K562 (cell line): ENCODE data around the gene ANKRD33. TPM values are rescaled to one million over a fixed set of nuclear protein-coding genes. Genes with fewer than 3 reads are reported as not detected.

ENCODE experiments used
- ATAC-seq: fragments of 200-7000 bp; cut with Tn5 transposase; 3 replicates; pipeline ENCODE4 v1.9.1; 2020; ENCODE audit warnings: moderate library complexity
- BruUV-seq: library from RNA; stranded (reverse); fragments of 400-500 nt; replicated peaks from 2 replicates; lab custom pipeline; 2021; lab: Mats Ljungman, UMichigan
- CTCF ChIA-PET: fragments of 300-600 bp; formaldehyde crosslinking; extraction: SDS; loops from one replicate; lab custom pipeline; 2021; ENCODE audit warnings: low intra/inter-chr PET ratio; lab: Yijun Ruan, JAX
- POLR2A ChIA-PET: fragments of 300-600, 350-650 bp; sonication (Branson Sonifier 250); formaldehyde crosslinking; extraction: SDS; loops from one replicate; lab custom pipeline; 2021; ENCODE audit warnings: antibody characterized with exemption, inconsistent platforms; lab: Yijun Ruan, JAX
- DNase-seq, 4 experiments: peaks; one replicate each; pipeline versions ENCODE4 v3.0.0 to v3.0.0-alpha.2; 2011 to 2018; ENCODE audit warnings: low spot score in 3 of 4, mixed read lengths in 3 of 4; ENCODE audit errors: extremely low read depth in 1 of 4
- FAIRE-seq: peaks from 2 replicates; lab custom pipeline; 2011; peaks lifted over from hg19 to GRCh38; lab: Jason Lieb, UNC
- H2AFZ ChIP-seq: 2 replicates; pipeline ENCODE4 v1.6.0; 2011; ENCODE audit warnings: low read depth, low read length, control low read depth, inconsistent platforms
- H3K27ac ChIP-seq: fragments of 200-600 bp; 3 replicates; pipeline ENCODE4 v1.8.0; 2011; ENCODE audit warnings: low read depth, mild to moderate bottlenecking, control low read depth, inconsistent platforms, low read length, moderate library complexity, mixed read lengths; ENCODE audit errors: extremely low read depth
- H3K27me3 ChIP-seq, 2 experiments: fragments of 300-600 bp in 1 of 2; 2 replicates in 1 of 2; 3 replicates in 1 of 2; pipeline versions ENCODE4 v1.6.0 to v1.8.0; 2011; ENCODE audit warnings: inconsistent platforms in 2 of 2, low read length in 2 of 2, mild to moderate bottlenecking in 1 of 2, mixed read lengths in 1 of 2, moderate library complexity in 1 of 2; ENCODE audit not compliant: control insufficient read depth in 2 of 2, insufficient read depth in 2 of 2
- H3K36me3 ChIP-seq: fragments of 300-600 bp; 3 replicates; pipeline ENCODE4 v1.8.0; 2011; ENCODE audit warnings: mild to moderate bottlenecking, low read length, inconsistent platforms; ENCODE audit not compliant: control insufficient read depth, insufficient read depth
- H3K4me1 ChIP-seq, 2 experiments: fragments of 200-600 bp in 1 of 2; replicated peaks in 1 of 2; 2 replicates in 1 of 2; 3 replicates in 1 of 2; pipeline versions ENCODE4 v1.5.1 to v1.8.0; 2011; ENCODE audit warnings: inconsistent platforms in 2 of 2, low read length in 2 of 2, mild to moderate bottlenecking in 1 of 2, mixed read lengths in 1 of 2, moderate library complexity in 1 of 2; ENCODE audit not compliant: control insufficient read depth in 2 of 2, insufficient read depth in 2 of 2
- H3K4me2 ChIP-seq: 2 replicates; pipeline ENCODE4 v1.6.1; 2011; ENCODE audit warnings: low read length, control low read depth, inconsistent platforms, mixed read lengths; ENCODE audit not compliant: insufficient read depth
- H3K4me3 ChIP-seq: fragments of 200-600 bp; sonication (generic), shearing (Covaris generic); 2 replicates; pipeline ENCODE4 v1.5.1; 2016; ENCODE audit warnings: control low read depth, inconsistent platforms
- H3K79me2 ChIP-seq: fragments of 200-600 bp; 3 replicates; pipeline ENCODE4 v1.8.0; 2011; ENCODE audit warnings: low read length, inconsistent platforms; ENCODE audit not compliant: control insufficient read depth, insufficient read depth
- H3K9ac ChIP-seq, 2 experiments: 2 replicates each; pipeline versions ENCODE4 v1.6.0 to v1.6.1; 2011; ENCODE audit warnings: low read depth in 2 of 2, low read length in 2 of 2, control low read depth in 1 of 2, inconsistent platforms in 1 of 2, mild to moderate bottlenecking in 1 of 2, mixed read lengths in 1 of 2; ENCODE audit not compliant: insufficient read depth in 1 of 2
- H3K9me1 ChIP-seq: one replicate; pipeline ENCODE4 v1.6.0; 2011; ENCODE audit warnings: inconsistent platforms, mild to moderate bottlenecking, low read length, moderate library complexity; ENCODE audit not compliant: control insufficient read depth, insufficient read depth
- H3K9me3 ChIP-seq: replicated peaks from 2 replicates; pipeline ENCODE4 v1.5.1; 2011; ENCODE audit warnings: low read depth, low read length, inconsistent platforms; ENCODE audit not compliant: control insufficient read depth, insufficient read depth
- H4K20me1 ChIP-seq: replicated peaks from 2 replicates; pipeline ENCODE4 v1.6.1; 2011; ENCODE audit warnings: low read length, inconsistent platforms, mixed read lengths; ENCODE audit not compliant: control insufficient read depth, insufficient read depth
- CC2D1A ChIP-seq: fragments of 450-650 bp; IDR thresholded peaks from 2 replicates; pipeline ENCODE4 v1.6.1; 2017; ENCODE audit warnings: mild to moderate bottlenecking
- COPS2 ChIP-seq: fragments of 450-650 bp; conservative IDR thresholded peaks from 2 replicates; pipeline ENCODE4 v1.6.1; 2016; ENCODE audit warnings: mild to moderate bottlenecking, moderate library complexity
- CTCF ChIP-seq, 3 experiments: IDR thresholded peaks in 2 of 3; conservative IDR thresholded peaks in 1 of 3; 2 replicates each; pipeline ENCODE4 v1.5.1; 2011 to 2012; ENCODE audit warnings: low read length in 3 of 3, mild to moderate bottlenecking in 3 of 3, control low read depth in 2 of 3, improper control_type of control experiment in 1 of 3, inconsistent platforms in 1 of 3, low read depth in 1 of 3, mixed read lengths in 1 of 3, moderate library complexity in 1 of 3; ENCODE audit not compliant: insufficient read depth in 2 of 3
- EWSR1 ChIP-seq: fragments of 450-650 bp; IDR thresholded peaks from 2 replicates; pipeline ENCODE4 v1.6.1; 2018; ENCODE audit warnings: borderline replicate concordance, mild to moderate bottlenecking, low read depth, moderate library complexity; ENCODE audit not compliant: partially characterized antibody
- KAT7 ChIP-seq: sonication (generic); formaldehyde crosslinking; IDR thresholded peaks from 2 replicates; pipeline ENCODE4 v1.8.0; 2022; ENCODE audit warnings: missing genetic modification reagents, mild to moderate bottlenecking, borderline replicate concordance
- LEF1 ChIP-seq: fragments of 450-650 bp; IDR thresholded peaks from 2 replicates; pipeline ENCODE4 v1.6.1; 2016; ENCODE audit warnings: mild to moderate bottlenecking
- MAFG ChIP-seq: fragments of 450-650 bp; conservative IDR thresholded peaks from 2 replicates; pipeline ENCODE4 v1.6.1; 2016; ENCODE audit warnings: missing genetic modification characterization, missing compliant biosample characterization
- MED1 ChIP-seq: sonication (generic); formaldehyde crosslinking; IDR thresholded peaks from 2 replicates; pipeline ENCODE4 v1.8.1; 2023; ENCODE audit warnings: missing genetic modification reagents, borderline replicate concordance
- PCBP1 ChIP-seq: fragments of 200-400 bp; formaldehyde crosslinking; IDR thresholded peaks from 2 replicates; pipeline ENCODE4 v1.6.1; 2018; ENCODE audit warnings: mild to moderate bottlenecking, low read depth, low read length; ENCODE audit not compliant: poor library complexity, severe bottlenecking
- RAD21 ChIP-seq, 2 experiments: fragments of 250-450 bp in 1 of 2; fragments of 450-650 bp in 1 of 2; sonication (Bioruptor Pico) in 1 of 2; formaldehyde crosslinking in 1 of 2; IDR thresholded peaks in 1 of 2; conservative IDR thresholded peaks in 1 of 2; 2 replicates each; pipeline versions ENCODE4 v1.4.0 to v1.8.0; 2020 to 2022; ENCODE audit warnings: mild to moderate bottlenecking in 2 of 2, moderate library complexity in 1 of 2
- THAP12 ChIP-seq: fragments of 250-450 bp; sonication (Bioruptor Pico); IDR thresholded peaks from 2 replicates; pipeline ENCODE4 v1.9.0; 2021; ENCODE audit warnings: mild to moderate bottlenecking, inconsistent platforms
- ZNF347 ChIP-seq: fragments of 450-650 bp; formaldehyde crosslinking; IDR thresholded peaks from 2 replicates; pipeline ENCODE4 v1.4.0; 2020; ENCODE audit warnings: low read depth, mild to moderate bottlenecking, moderate library complexity
- ZNF384 ChIP-seq: IDR thresholded peaks from 2 replicates; pipeline ENCODE4 v1.6.1; 2012; ENCODE audit warnings: low read depth, low read length, improper control_type of control experiment
- ZNF586 ChIP-seq: fragments of 450-650 bp; formaldehyde crosslinking; conservative IDR thresholded peaks from 2 replicates; pipeline ENCODE4 v1.4.0; 2020; ENCODE audit warnings: mild to moderate bottlenecking, moderate library complexity
- ZNF696 ChIP-seq: fragments of 250-450 bp; sonication (Bioruptor Pico); conservative IDR thresholded peaks from 2 replicates; pipeline ENCODE4 v1.4.0; 2020; ENCODE audit warnings: mild to moderate bottlenecking, moderate library complexity
- ZNF740 ChIP-seq, 3 experiments: fragments of 200-800 bp in 1 of 3; sonication (Bioruptor generic) in 1 of 3; sonication (generic) in 1 of 3; formaldehyde crosslinking in 1 of 3; IDR thresholded peaks; 2 replicates each; pipeline versions ENCODE4 v1.6.1 to v1.8.0; 2016 to 2022; ENCODE audit warnings: mild to moderate bottlenecking in 2 of 3, missing compliant biosample characterization in 2 of 3, missing genetic modification characterization in 2 of 3, missing genetic modification reagents in 1 of 3
- WGBS: fragments of 100-300 bp; shearing (Covaris generic); methylation state at CpG from one replicate; pipeline ENCODE4 v1.1.6; 2016; ENCODE audit warnings: low coverage, mixed read lengths; ENCODE audit not compliant: insufficient coverage; ENCODE audit errors: missing lambda C conversion rate; 5-methylcytosine and 5-hydroxymethylcytosine counted together
- in situ Hi-C: fragments of 300-500 bp; cut with MboI; formaldehyde crosslinking; loops from 4 replicates; pipeline ENCODE4 v1.15.0; 2018; ENCODE audit warnings: inconsistent platforms, mixed read lengths
- intact Hi-C: fragments of 100-400 bp; cut with micrococcal nuclease; formaldehyde crosslinking; loops from 2 replicates; pipeline ENCODE4 v1.14.2; 2022
- polyA plus RNA-seq, 8 experiments: library from polyadenylated mRNA; depleted of rRNA in 4 of 8; stranded (reverse) in 5 of 8; unstranded in 3 of 8; fragments of >200 nt; fragmentation: Nextera tagmentation in 2 of 8; fragmentation: Illumina TruSeq in 1 of 8; extraction: Ambion mirVana in 2 of 8; extraction: Trizol in 1 of 8; gene quantifications; 2 replicates each; pipeline versions ENCODE4 v1.2.1 to v1.2.3, GENCODE V29; 2011 to 2014; ENCODE audit warnings: inconsistent platforms in 1 of 8, missing spikeins in 1 of 8
- total RNA-seq, 7 experiments: library from RNA; depleted of rRNA in 6 of 7; stranded (reverse); fragments of >200 nt in 6 of 7; fragmentation: Illumina TruSeq in 2 of 7; extraction: Trizol in 2 of 7; gene quantifications; 2 replicates each; pipeline versions ENCODE4 v1.2.1 to v1.2.3, GENCODE V29; 2011 to 2021; ENCODE audit warnings: low replicate concordance in 1 of 7

ANKRD33 gene
- total and polyA plus RNA-seq, 9 of the 15 experiments (the other 6 are each of a cell fraction or from before 2014, with no cell fraction given), result 0.04 to 0.11 (median 0.07) TPM; not detected in 4

- peak; percentile 29 to 60; a peak in 2 of 4 replicates for TF ChIP-seq RAD21 (CRISPR knock-in tag; conservative IDR thresholded peaks at IDR 0.05 in 1 of 2, IDR thresholded peaks at IDR 0.05 in 1 of 2)
- TF ChIP-seq THAP12 (CRISPR knock-in tag), result no peak
Measured at GRCh38 chr12:51891843-51892242, 3.9 kb downstream of the ANKRD33 start (continued).

- H3K79me2 ChIP-seq, result no peaks in the 10 kb centered on the region
- H3K9me1 ChIP-seq, result no peaks in the 10 kb centered on the region
- H3K9me3 ChIP-seq, result no peaks in the 10 kb centered on the region
- H3K4me3 ChIP-seq, result no peak overlapping the region
- intact Hi-C loops (no loop called here), in situ Hi-C loops (loop anchor here (5.0 kb wide), 1 partner anchor 84 kb away; no protein-coding TSS in a partner anchor)
- peaks cover 2 to 20% of the 10 kb centered on the region in 2 experiments; a peak in 3 of 5 replicates for H3K4me1 ChIP-seq
- DNase-seq (no peak), FAIRE-seq (no peak), ATAC-seq (no peak)
- no peak overlapping the region for H3K4me2 ChIP-seq
- no peaks in the 10 kb centered on the region for H3K36me3 ChIP-seq
- BruUV-seq, result no TSS peak
- no peaks in the 10 kb centered on the region for H3K27me3 ChIP-seq
- no peaks in the 10 kb centered on the region for H4K20me1 ChIP-seq
- no peak overlapping the region for H2AFZ ChIP-seq
- CTCF ChIA-PET, result interaction anchor here (0.8 to 2.0 kb wide), 2 partner anchors 86 to 87 kb away, joined by 3 to 25 read pairs; no protein-coding TSS in a partner anchor
- no peak overlapping the region for H3K27ac ChIP-seq
- 25% methylated on average over 6 of the region's 6 CpGs for WGBS
- POLR2A ChIA-PET, result interaction anchor here (1.1 kb wide), 1 partner anchor 11 kb away, joined by 4 read pairs; no protein-coding TSS in a partner anchor
- no peak overlapping the region for H3K9ac ChIP-seq
- no peak for TF ChIP-seq KAT7 (CRISPR knock-in tag)
- no peak for TF ChIP-seq MED1 (CRISPR knock-in tag)
- no peak for TF ChIP-seq ZNF586 (CRISPR knock-in tag)
- no peak for TF ChIP-seq EWSR1
- no peak for TF ChIP-seq CTCF (IDR thresholded peaks at IDR 0.05 in 2 of 3, conservative IDR thresholded peaks at IDR 0.05 in 1 of 3; ENCODE audit: insufficient read depth in 2 of 3, low read depth in 1 of 3, low read length in 3 of 3)
- TF ChIP-seq CC2D1A, result no peak
- no peak for TF ChIP-seq PCBP1
- TF ChIP-seq COPS2, result no peak
- TF ChIP-seq ZNF696 (CRISPR knock-in tag), result no peak
- no peak for TF ChIP-seq ZNF347 (CRISPR knock-in tag)
- no peak for TF ChIP-seq MAFG (tag)
- TF ChIP-seq LEF1, result no peak
- no peak for TF ChIP-seq ZNF740 (CRISPR knock-in tag; IDR thresholded peaks at IDR 0.05)
- no peak for TF ChIP-seq ZNF740 (tag; IDR thresholded peaks at IDR 0.05)
- TF ChIP-seq ZNF384, result no peak
Measured at GRCh38 chr12:51893786-51894185, 5.9 kb downstream of the ANKRD33 start.
